K562 (cell line): Measurements from ENCODE around the gene NFIC. TPM values are rescaled to one million over a fixed set of nuclear protein-coding genes. Genes with fewer than 3 reads are reported as not detected.

ENCODE experiments used
- CBX1 ChIP-seq: sonication (generic); IDR thresholded peaks from 2 replicates; pipeline ENCODE4 v1.6.1; 2016; ENCODE audit warnings: antibody characterized with exemption, low read depth, mild to moderate bottlenecking
- E2F8 ChIP-seq: fragments of 450-650 bp; IDR thresholded peaks from 2 replicates; pipeline ENCODE4 v1.7.1; 2018; ENCODE audit warnings: mild to moderate bottlenecking, low read depth; ENCODE audit not compliant: partially characterized antibody
- ERF ChIP-seq: fragments of 450-650 bp; formaldehyde crosslinking; IDR thresholded peaks from 2 replicates; pipeline ENCODE4 v1.4.0; 2020; ENCODE audit warnings: mild to moderate bottlenecking, mixed read lengths
- FOXJ2 ChIP-seq: fragments of 200-800 bp; sonication (Bioruptor generic); IDR thresholded peaks from 2 replicates; pipeline ENCODE4 v1.6.1; 2016; ENCODE audit warnings: missing genetic modification characterization, missing compliant biosample characterization
- GTF2A2 ChIP-seq: IDR thresholded peaks from 2 replicates; pipeline ENCODE4 v1.6.1; 2016; ENCODE audit warnings: mild to moderate bottlenecking, missing genetic modification characterization, missing compliant biosample characterization
- HDAC1 ChIP-seq, 2 experiments: fragments of 450-650 bp; IDR thresholded peaks; 2 replicates each; pipeline ENCODE4 v1.6.1; 2016 to 2017; ENCODE audit warnings: inconsistent platforms in 1 of 2, mild to moderate bottlenecking in 1 of 2, moderate library complexity in 1 of 2
- HDAC3 ChIP-seq: fragments of 450-650 bp; IDR thresholded peaks from 2 replicates; pipeline ENCODE4 v1.6.1; 2018; ENCODE audit warnings: borderline replicate concordance, mild to moderate bottlenecking, moderate library complexity; ENCODE audit not compliant: partially characterized antibody
- HIVEP1 ChIP-seq: fragments of 250-450 bp; sonication (Bioruptor Pico); IDR thresholded peaks from 2 replicates; pipeline ENCODE4 v1.4.0; 2020; ENCODE audit warnings: mild to moderate bottlenecking
- KLF13 ChIP-seq: fragments of 450-650 bp; IDR thresholded peaks from 2 replicates; pipeline ENCODE4 v1.6.1; 2016; ENCODE audit warnings: missing genetic modification characterization, low read depth, mild to moderate bottlenecking, missing compliant biosample characterization, moderate library complexity, borderline replicate concordance
- L3MBTL2 ChIP-seq: fragments of 450-650 bp; IDR thresholded peaks from 2 replicates; pipeline ENCODE4 v1.6.1; 2016; ENCODE audit warnings: mild to moderate bottlenecking, moderate library complexity
- MAFF ChIP-seq: IDR thresholded peaks from 2 replicates; pipeline ENCODE4 v1.6.1; 2012; ENCODE audit warnings: low read length, improper control_type of control experiment
- NR2F6 ChIP-seq: fragments of 450-650 bp; formaldehyde crosslinking; IDR thresholded peaks from 2 replicates; pipeline ENCODE4 v1.4.0; 2020; ENCODE audit warnings: mild to moderate bottlenecking
- POLR3G ChIP-seq: IDR thresholded peaks from 2 replicates; pipeline ENCODE4 v1.6.1; 2011; ENCODE audit not compliant: insufficient read length, insufficient replicate concordance; ENCODE audit errors: extremely low read depth
- RCOR1 ChIP-seq, 2 experiments: IDR thresholded peaks; 2 replicates each; pipeline ENCODE4 v1.6.1; 2012; ENCODE audit warnings: low read depth in 2 of 2, low read length in 2 of 2, borderline replicate concordance in 1 of 2, improper control_type of control experiment in 1 of 2
- RFX5 ChIP-seq: IDR thresholded peaks from 2 replicates; pipeline ENCODE4 v1.6.1; 2011; ENCODE audit warnings: low read depth, mild to moderate bottlenecking, improper control_type of control experiment, low read length
- SMARCC2 ChIP-seq: fragments of 450-650 bp; IDR thresholded peaks from 2 replicates; pipeline ENCODE4 v1.6.1; 2017; ENCODE audit warnings: antibody characterized with exemption, moderate library complexity, mild to moderate bottlenecking, low read depth
- SOX6 ChIP-seq: fragments of 450-650 bp; IDR thresholded peaks from 2 replicates; pipeline ENCODE4 v1.6.1; 2014; ENCODE audit warnings: mild to moderate bottlenecking
- SP1 ChIP-seq: sonication (generic); formaldehyde crosslinking; IDR thresholded peaks from 2 replicates; pipeline ENCODE4 v1.8.1; 2022; ENCODE audit warnings: mild to moderate bottlenecking, missing genetic modification reagents
- ZBTB33 ChIP-seq: sonication (generic); formaldehyde crosslinking; IDR thresholded peaks from 2 replicates; pipeline ENCODE4 v1.8.1; 2023; ENCODE audit warnings: mild to moderate bottlenecking, missing genetic modification reagents
- ZKSCAN1 ChIP-seq: fragments of 150-350 bp; IDR thresholded peaks from 2 replicates; pipeline ENCODE4 v1.6.1; 2016; ENCODE audit warnings: low read depth, low read length
- ZNF354B ChIP-seq: fragments of 250-450 bp; sonication (Bioruptor Pico); IDR thresholded peaks from 2 replicates; pipeline ENCODE4 v1.4.0; 2020
- ZNF764 ChIP-seq: fragments of 250-450 bp; sonication (Bioruptor Pico); IDR thresholded peaks from 2 replicates; pipeline ENCODE4 v1.4.0; 2020; ENCODE audit warnings: low read depth, mild to moderate bottlenecking, moderate library complexity
- ZNF79 ChIP-seq: fragments of 250-450 bp; sonication (Bioruptor Pico); IDR thresholded peaks from 2 replicates; pipeline ENCODE4 v1.4.0; 2020; ENCODE audit warnings: low read depth, mild to moderate bottlenecking, moderate library complexity
- polyA plus RNA-seq, 8 experiments: library from polyadenylated mRNA; depleted of rRNA in 4 of 8; stranded (reverse) in 5 of 8; unstranded in 3 of 8; fragments of >200 nt; fragmentation: Nextera tagmentation in 2 of 8; fragmentation: Illumina TruSeq in 1 of 8; extraction: Ambion mirVana in 2 of 8; extraction: Trizol in 1 of 8; gene quantifications; 2 replicates each; pipeline versions ENCODE4 v1.2.1 to v1.2.3, GENCODE V29; 2011 to 2014; ENCODE audit warnings: inconsistent platforms in 1 of 8, missing spikeins in 1 of 8
- total RNA-seq, 7 experiments: library from RNA; depleted of rRNA in 6 of 7; stranded (reverse); fragments of >200 nt in 6 of 7; fragmentation: Illumina TruSeq in 2 of 7; extraction: Trizol in 2 of 7; gene quantifications; 2 replicates each; pipeline versions ENCODE4 v1.2.1 to v1.2.3, GENCODE V29; 2011 to 2021; ENCODE audit warnings: low replicate concordance in 1 of 7
- TF ChIP-seq, protein P1 (sequence below): fragments of 450-650 bp; formaldehyde crosslinking; IDR thresholded peaks from 2 replicates; pipeline ENCODE4 v1.4.0; 2020; ENCODE audit warnings: mild to moderate bottlenecking, moderate library complexity

NFIC gene
- total and polyA plus RNA-seq, 9 of the 15 experiments (the other 6 are each of a cell fraction or from before 2014, with no cell fraction given) = 0.71 to 62.1 (median 6.9) TPM

DNA sequence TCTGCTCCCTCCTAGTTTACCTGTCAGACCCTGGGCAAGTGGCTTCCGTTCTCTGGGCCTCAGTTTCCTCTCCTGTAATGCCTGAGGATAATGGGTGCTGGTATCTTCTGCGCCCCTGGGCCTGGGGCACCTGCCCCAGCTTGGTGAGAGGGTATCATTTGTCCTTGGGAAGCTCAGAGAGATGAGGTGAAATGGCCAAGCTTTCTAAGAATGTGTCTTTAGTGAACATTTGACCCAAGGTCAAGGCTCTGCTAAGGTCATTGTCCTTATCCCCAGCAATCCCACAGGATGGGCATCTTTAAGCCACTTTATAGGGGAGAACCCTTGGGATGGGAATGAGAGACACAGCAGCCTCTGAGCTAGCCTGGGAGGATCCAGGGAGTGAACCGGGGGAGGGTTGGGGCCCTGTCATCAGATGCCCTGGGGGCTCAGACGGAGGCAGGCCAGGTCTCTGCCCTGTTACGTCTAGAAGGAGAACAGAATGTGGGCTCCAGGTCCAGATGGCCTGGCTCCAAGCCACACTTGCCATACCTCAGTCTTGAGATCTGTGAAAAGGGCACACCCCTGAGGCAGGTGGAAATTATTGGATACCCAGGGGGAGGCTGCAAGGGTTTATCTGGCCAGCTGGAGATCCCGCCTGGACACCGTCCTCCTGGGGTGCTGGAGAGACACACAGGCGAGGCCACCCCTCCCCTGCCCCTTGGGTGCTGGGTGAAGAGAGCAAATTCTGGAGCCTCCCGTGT lies 1.1 kb upstream of the NFIC start (continued):
- TF ChIP-seq HDAC3 (no peak), ZNF764 (CRISPR knock-in tag) (no peak), L3MBTL2 (no peak), HIVEP1 (no peak), MAFF (no peak), ZNF354B (CRISPR knock-in tag) (no peak), ERF (CRISPR knock-in tag) (0 out of 2 replicates have a peak, but pooled peaks have one; percentile 60), SP1 (CRISPR knock-in tag) (no peak), SMARCC2 (no peak), ZKSCAN1 (0 out of 2 replicates have a peak, but pooled peaks have one; percentile 17), CBX1 (peak; percentile 86), ZNF79 (CRISPR knock-in tag) (no peak), ZBTB33 (no peak), GTF2A2 (no peak), SOX6 (no peak), RCOR1 (IDR thresholded peaks at IDR 0.05; ENCODE audit: borderline replicate concordance in 1 of 2, low read depth in 2 of 2, low read length in 2 of 2) (peak; percentile 24 to 84; a peak in 3 of 4 replicates), FOXJ2 (tag) (no peak), RFX5 (no peak), HDAC1 (IDR thresholded peaks at IDR 0.05) (peak in 1 of 2 experiments; percentile 17; a peak in 1 of 4 replicates), NR2F6 (CRISPR knock-in tag) (no peak), POLR3G (no peak), E2F8 (no peak), KLF13 (tag) (no peak)
- TF ChIP-seq, protein P1, sequence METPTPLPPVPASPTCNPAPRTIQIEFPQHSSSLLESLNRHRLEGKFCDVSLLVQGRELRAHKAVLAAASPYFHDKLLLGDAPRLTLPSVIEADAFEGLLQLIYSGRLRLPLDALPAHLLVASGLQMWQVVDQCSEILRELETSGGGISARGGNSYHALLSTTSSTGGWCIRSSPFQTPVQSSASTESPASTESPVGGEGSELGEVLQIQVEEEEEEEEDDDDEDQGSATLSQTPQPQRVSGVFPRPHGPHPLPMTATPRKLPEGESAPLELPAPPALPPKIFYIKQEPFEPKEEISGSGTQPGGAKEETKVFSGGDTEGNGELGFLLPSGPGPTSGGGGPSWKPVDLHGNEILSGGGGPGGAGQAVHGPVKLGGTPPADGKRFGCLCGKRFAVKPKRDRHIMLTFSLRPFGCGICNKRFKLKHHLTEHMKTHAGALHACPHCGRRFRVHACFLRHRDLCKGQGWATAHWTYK = no peak
